COLO668 (cell line): ENCODE results near the gene CATSPER1.

ENCODE experiments used
- DNase-seq: peaks from one replicate; lab custom pipeline; 2025; ENCODE audit not compliant: unreplicated experiment; lab: John Stamatoyannopoulos, UW

Gene CATSPER1

DNA sequence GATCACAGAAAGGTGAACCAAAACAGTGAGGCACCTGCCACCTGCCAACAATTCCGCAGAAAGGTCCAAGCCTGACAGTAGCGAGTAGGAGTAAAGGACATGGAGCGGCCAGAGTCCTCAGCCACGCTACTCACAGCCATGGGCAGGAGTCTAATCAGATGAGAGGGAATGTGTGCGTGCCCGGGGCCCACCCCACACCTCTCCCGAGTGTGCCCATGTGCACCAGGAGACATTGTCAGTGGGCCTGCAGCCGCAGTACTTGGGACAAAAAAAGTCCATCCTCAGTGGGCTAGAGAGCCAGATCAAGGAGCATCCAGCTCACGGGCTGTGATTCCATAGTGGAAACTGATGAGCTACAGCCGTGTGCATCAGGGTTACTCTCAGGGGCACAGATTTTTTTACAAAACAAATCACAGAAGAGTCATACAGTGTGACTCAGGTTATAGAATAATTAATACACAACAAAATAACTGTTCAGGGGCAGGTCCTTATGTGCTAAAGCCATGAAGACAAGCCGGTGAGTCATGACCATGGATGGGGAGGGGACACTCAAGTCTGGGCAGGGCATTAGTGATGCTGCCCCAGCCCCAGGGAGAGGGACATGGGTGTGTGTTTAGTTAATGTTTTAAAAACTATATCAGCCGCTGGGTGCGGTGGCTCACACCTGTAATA, 52.7 kb downstream of the CATSPER1 start:
- no peak for DNase-seq

DNA sequence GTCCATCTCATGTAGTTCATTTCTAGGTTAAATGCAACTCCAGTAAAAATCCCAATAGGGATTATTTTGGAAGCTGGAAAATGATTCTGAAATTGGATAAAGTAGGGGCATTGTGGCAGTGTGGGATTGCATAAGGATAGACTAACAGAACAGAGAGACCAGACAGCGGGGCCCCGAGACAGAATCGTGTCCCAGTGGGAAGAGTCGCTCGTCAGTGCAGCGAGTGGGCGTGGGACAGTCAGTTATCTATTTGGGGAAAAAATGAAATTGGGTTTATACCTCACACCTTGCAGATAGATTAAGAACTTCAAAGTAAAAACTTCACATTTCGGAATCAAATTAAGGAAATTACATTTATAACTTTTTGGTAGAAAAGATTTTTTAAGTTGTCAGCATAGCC, 54.2 kb downstream of the CATSPER1 start:
- DNase-seq: no peak

DNA sequence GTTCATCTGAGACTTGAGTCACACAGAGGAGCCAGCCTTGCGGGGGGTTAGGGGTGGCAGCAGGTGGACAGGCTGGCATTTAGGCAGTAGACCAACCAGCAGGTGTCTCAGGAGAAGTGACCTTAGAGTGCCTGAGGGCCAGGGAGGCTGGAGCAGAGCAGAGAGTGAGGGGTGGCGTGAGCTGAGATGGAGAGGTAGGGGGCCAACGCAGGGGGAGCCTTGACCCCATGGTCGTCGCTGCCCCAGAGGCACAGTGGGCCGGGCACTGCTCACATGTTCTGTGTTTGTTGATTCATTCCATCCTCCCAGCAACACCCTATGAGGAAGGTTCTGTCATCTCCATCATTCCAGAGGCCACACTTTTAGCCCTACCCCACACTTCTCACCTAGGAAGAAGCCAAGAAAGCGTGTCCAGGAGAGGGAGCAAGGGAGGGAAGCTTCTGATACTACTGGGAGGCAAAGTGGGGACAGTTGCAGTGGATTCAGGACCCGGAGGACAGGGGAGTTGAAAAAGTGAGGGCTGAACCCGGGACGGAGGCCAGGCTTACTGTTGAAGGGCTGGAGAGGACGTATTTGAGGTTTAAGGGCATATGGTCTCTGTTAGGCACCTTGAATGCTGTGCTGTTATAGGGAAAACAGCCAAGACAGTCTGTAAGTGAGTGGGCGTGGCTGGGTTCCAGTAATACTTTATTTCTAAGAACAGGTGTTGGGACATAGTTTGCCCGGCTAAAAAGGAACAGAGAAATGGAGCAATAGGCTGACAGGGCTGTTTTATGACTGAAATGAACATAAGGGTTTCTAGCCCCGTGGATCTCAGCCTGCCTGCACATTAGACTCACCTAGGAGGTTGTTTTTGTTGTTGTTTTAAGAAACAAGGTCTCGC, 57.4 kb downstream of the CATSPER1 start:
- DNase-seq: no peak

DNA sequence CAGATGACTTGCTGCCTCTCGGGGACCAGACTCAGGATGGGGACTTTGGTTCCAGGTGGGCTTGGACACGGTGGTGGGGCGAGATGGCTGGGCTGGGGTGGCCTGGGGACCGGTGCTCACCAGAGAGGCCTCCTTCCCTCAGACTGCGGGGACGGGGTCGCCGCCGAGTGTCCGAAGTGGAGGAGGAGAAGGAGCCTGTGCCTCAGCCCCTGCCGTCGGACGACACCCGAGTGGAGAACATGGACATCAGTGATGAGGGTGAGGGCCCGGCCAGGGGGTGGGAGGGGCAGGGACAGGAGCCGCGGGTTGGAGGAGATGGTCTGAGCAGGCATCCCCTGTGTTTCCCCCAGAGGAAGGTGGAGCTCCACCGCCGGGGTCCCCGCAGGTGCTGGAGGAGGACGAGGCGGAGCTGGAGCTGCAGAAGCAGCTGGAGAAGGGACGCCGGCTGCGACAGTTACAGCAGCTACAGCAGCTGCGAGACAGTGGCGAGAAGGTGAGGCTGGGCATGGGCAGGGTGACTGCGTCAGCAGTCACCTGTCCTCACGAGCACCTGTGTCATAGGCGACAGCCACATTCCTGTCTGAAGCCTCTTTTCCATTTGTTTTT, 58.8 kb downstream of the CATSPER1 start:
- no peak for DNase-seq
